ENCODE data around the gene MPHOSPH9. TPM values are rescaled to one million over a fixed set of nuclear protein-coding genes. Genes with fewer than 3 reads are reported as not detected.

MPHOSPH9 gene
- total RNA-seq, 1 experiment from 2014 or later = 60.5 TPM

DNA sequence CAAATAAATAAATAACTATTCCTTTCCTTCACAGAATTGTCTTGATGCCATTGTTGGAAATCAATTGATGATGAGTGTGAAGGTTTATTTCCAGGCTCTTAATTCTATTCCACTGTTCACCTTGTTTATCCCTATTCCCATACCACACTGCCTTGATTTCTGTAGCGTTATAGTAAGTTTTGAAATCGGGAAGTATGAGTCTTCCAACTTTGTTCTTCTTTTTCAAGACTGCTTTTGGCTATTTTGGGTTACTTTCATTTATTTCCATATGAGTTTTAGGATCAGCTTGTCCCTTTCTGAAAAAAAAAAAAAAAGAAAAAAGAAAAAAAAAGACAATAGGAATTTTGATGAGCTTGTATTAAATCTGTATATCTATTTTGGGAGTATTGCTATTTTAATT, 48.0 kb upstream of the MPHOSPH9 start:
- H3K9me3 ChIP-seq (ENCODE audit: control insufficient read depth, low read depth, low read length) = no peaks in the 10 kb centered on the region
- no CpG with 5 or more reads among the region's 2 CpGs for WGBS (ENCODE audit: extremely low coverage, insufficient read length, low lambda C conversion rate)
- H4K20me1 ChIP-seq (ENCODE audit: control insufficient read depth, insufficient read depth, insufficient read length) = no peaks in the 10 kb centered on the region

More for the DNA sequence above, 48.0 kb upstream of the MPHOSPH9 start:
- no peak overlapping the region for H2BK120ac ChIP-seq (ENCODE audit: low read depth, low read length, poor library complexity, severe bottlenecking)
- H2BK12ac ChIP-seq (ENCODE audit: insufficient read length, low read depth, low read length) = no peak overlapping the region
- TF ChIP-seq, protein P1, sequence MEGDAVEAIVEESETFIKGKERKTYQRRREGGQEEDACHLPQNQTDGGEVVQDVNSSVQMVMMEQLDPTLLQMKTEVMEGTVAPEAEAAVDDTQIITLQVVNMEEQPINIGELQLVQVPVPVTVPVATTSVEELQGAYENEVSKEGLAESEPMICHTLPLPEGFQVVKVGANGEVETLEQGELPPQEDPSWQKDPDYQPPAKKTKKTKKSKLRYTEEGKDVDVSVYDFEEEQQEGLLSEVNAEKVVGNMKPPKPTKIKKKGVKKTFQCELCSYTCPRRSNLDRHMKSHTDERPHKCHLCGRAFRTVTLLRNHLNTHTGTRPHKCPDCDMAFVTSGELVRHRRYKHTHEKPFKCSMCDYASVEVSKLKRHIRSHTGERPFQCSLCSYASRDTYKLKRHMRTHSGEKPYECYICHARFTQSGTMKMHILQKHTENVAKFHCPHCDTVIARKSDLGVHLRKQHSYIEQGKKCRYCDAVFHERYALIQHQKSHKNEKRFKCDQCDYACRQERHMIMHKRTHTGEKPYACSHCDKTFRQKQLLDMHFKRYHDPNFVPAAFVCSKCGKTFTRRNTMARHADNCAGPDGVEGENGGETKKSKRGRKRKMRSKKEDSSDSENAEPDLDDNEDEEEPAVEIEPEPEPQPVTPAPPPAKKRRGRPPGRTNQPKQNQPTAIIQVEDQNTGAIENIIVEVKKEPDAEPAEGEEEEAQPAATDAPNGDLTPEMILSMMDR (conservative IDR thresholded peaks at IDR 0.05) = no peak
- no peak overlapping the region for H3K18ac ChIP-seq (ENCODE audit: insufficient read length, low read depth, low read length)
- no peak overlapping the region for H2AFZ ChIP-seq (ENCODE audit: low read length)
- no peak overlapping the region for H3T11ph ChIP-seq (ENCODE audit: low read length)
- H2AK5ac ChIP-seq (ENCODE audit: insufficient read length, low read length) = no peak overlapping the region
- no peaks in the 10 kb centered on the region for H3K4me1 ChIP-seq (ENCODE audit: insufficient read depth, low read length)
- no peaks in the 10 kb centered on the region for H3K4me1 Mint-ChIP-seq
- H3K4me3 Mint-ChIP-seq = no peak overlapping the region
- no peak overlapping the region for H4K8ac ChIP-seq (replicated peaks; ENCODE audit: insufficient read length, low read depth, low read length)
- no peaks in the 10 kb centered on the region for H3K79me2 ChIP-seq (ENCODE audit: insufficient read depth, low read length)
- H3K9ac ChIP-seq (ENCODE audit: extremely low read depth, insufficient read length, low read length) = no peak overlapping the region
- H3K23me2 ChIP-seq (ENCODE audit: insufficient read length, low read depth, low read length, poor library complexity, severe bottlenecking) = no peaks in the 10 kb centered on the region
- no peak overlapping the region for H2BK20ac ChIP-seq (ENCODE audit: low read depth, low read length, poor library complexity, severe bottlenecking)
- H3K56ac ChIP-seq (ENCODE audit: insufficient read length, low read depth, low read length) = no peak overlapping the region
- H3K27me3 ChIP-seq (ENCODE audit: insufficient read depth, low read length) = no peaks in the 10 kb centered on the region
- H4K91ac ChIP-seq (ENCODE audit: insufficient read length, low read depth, low read length) = no peak overlapping the region
- H2BK15ac ChIP-seq (ENCODE audit: low read depth, low read length) = no peak overlapping the region
- no peak overlapping the region for H3K23ac ChIP-seq (ENCODE audit: insufficient read length, low read depth, low read length)
- no peak overlapping the region for H3K4ac ChIP-seq (ENCODE audit: low read depth, low read length)
- H3K27me3 Mint-ChIP-seq (ENCODE audit: low read depth) = no peaks in the 10 kb centered on the region
- no peaks in the 10 kb centered on the region for H3K9me3 Mint-ChIP-seq
- H3K79me1 ChIP-seq (ENCODE audit: insufficient read depth, low read depth, low read length, poor library complexity, severe bottlenecking) = no peaks in the 10 kb centered on the region
- H3K27ac ChIP-seq (ENCODE audit: insufficient read length, low read depth, low read length) = no peak overlapping the region
- no peak overlapping the region for H3K14ac ChIP-seq (ENCODE audit: insufficient read depth, low read length)
- no peak for DNase-seq
- no peak overlapping the region for H4K5ac ChIP-seq (ENCODE audit: insufficient read length, low read depth, low read length)
- no peak overlapping the region for H2BK5ac ChIP-seq (ENCODE audit: insufficient read length, low read length)
- H3K36me3 Mint-ChIP-seq (ENCODE audit: insufficient read depth in 1 of 3, low read depth in 3 of 3) = no peaks in the 10 kb centered on the region
- no peak overlapping the region for H3K4me2 ChIP-seq (ENCODE audit: insufficient read depth, insufficient read length, low read length)
- no peak overlapping the region for H3K27ac Mint-ChIP-seq
